ENCODE measurements around the gene LBHD1.

Gene LBHD1

DNA sequence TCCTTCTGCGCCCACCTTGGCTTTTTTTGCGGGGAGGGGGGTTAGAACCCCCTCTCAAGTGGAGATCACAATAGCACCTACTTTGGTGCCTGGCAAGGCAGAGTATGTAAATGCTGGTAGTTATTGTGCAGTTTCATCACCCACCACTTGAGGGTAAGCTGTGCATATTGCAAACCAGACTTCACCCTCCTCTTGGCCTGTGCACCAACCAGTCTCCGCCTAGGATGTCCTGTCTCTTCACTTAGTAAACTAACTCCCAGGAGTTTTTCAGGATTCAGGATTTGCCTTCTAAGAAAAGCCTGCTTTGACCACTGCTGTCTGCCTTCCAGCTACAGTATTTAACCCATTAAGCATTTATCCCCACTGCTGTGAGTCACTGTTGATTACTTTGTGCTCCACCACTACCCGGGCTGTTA, 8.8 kb upstream of the LBHD1 start:
- Histone ChIP-seq H3K36me3 (ENCODE audit: control insufficient read depth in 4 of 4, insufficient read depth in 4 of 4, low read length in 3 of 4) (peaks cover 2 to 20% (median 18%) of the 10 kb centered on the region in 4 experiments), H3K4me1 (ENCODE audit: control extremely low read depth in 1 of 4, control insufficient read depth in 4 of 4, insufficient read depth in 4 of 4, low read length in 3 of 4) (peaks cover 2 to 26% (median 16%) of the 10 kb centered on the region in 4 experiments), H3K27me3 (replicated peaks in 2 of 5; ENCODE audit: control insufficient read depth in 4 of 5, insufficient read depth in 5 of 5, low read length in 4 of 5) (no peaks in the 10 kb centered on the region), H3K9me3 (ENCODE audit: control extremely low read depth in 1 of 5, control insufficient read depth in 4 of 5, insufficient read depth in 2 of 5, low read depth in 1 of 5, low read length in 4 of 5) (no peaks in the 10 kb centered on the region), H3K27ac (ENCODE audit: insufficient read depth in 1 of 2, low read depth in 1 of 2, low read length in 2 of 2, poor library complexity in 1 of 2, severe bottlenecking in 2 of 2) (peak overlapping the region in 1 of 2 experiments; percentile 34), H3K4me3 (ENCODE audit: control insufficient read depth in 1 of 7, extremely low read depth in 1 of 7, insufficient read depth in 4 of 7, low read depth in 2 of 7, low read length in 6 of 7) (peak overlapping the region in 1 of 7 experiments; percentile 23)
- DNase-seq = peak; percentile 65 to 81 (median 80)
- CTCF ChIA-PET = interaction anchor here (0.7 to 3.3 kb wide), 25 partner anchors 9 to 256 kb away, joined by 3 to 98 read pairs (median 4); partner anchors contain the start of genes BSCL2, C11orf98, CSKMT and EML3
- POLR2A ChIA-PET = interaction anchor here (1.3 to 2.0 kb wide), 4 partner anchors 9 to 89 kb away, joined by 4 to 8 read pairs (median 6); partner anchors contain the start of genes GANAB, LBHD1, TUT1 and UQCC3
- 34% methylated on average over 3 of the region's 4 CpGs for WGBS (ENCODE audit: insufficient coverage)

DNA sequence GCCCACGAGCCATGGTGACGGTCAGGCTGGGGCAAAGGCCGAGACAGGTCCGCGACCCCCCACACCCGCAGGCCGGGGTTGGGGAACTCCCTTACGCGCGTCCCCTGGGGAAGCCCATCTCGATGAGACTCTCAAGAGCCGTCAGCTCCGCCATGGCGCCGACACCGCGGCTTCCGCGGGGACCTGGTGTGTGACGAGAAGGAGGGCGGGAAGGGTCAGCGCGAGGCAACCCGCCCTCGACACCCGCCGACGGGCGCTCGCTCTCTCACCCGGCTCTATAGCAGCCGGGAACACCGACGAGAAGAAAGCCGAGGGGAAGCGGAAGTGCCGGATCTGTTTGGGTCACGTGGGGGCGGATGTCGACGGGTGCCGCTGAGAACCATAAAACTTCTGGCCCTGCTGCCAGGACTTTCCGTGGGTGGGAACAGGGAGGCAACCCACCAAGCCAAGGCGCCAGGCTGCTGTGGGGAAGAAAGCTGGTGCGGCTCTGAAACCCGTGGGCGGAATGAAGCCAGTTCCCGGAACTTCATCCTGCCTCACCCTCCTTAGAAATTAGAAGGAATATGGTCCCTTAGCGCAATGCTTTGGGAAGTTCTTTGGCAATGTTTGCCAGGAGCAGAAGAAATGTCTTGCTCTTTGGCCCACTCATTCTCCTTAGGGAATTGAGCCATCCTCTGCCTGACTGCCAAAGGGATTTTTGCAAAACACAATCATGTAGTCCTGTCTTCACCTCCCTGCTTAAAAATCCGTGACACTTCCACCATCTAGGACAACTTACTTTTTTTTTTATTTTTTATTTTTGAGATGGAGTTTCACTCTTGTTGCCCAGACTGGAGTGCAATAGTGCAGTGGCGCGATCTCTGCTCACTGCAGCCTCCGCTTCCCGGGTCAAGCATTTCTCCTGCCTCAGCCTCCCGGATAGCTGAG, 7.0 kb upstream of the LBHD1 start, which contains the start of gene UBXN1:
Gene UBXN1 (minus strand): TSS at position 304 of the 927 bp plus-strand sequence. CDS start 150 bp downstream, at position 154.
- no peaks in the 10 kb centered on the region for H3K27me3 ChIP-seq (replicated peaks in 2 of 5; ENCODE audit: control insufficient read depth in 4 of 5, insufficient read depth in 5 of 5, low read length in 4 of 5)
- H3K4me1 ChIP-seq (ENCODE audit: control extremely low read depth in 1 of 4, control insufficient read depth in 4 of 4, insufficient read depth in 4 of 4, low read length in 3 of 4) = peaks cover 2 to 26% (median 16%) of the 10 kb centered on the region in 4 experiments
- H3K27ac ChIP-seq (ENCODE audit: insufficient read depth in 1 of 2, low read depth in 1 of 2, low read length in 2 of 2, poor library complexity in 1 of 2, severe bottlenecking in 2 of 2) = peak within 1 kb of the TSS; percentile 93 to 96
- no peaks in the 10 kb centered on the region for H3K9me3 ChIP-seq (ENCODE audit: control extremely low read depth in 1 of 5, control insufficient read depth in 4 of 5, insufficient read depth in 2 of 5, low read depth in 1 of 5, low read length in 4 of 5)
- peaks cover 2 to 25% (median 21%) of the 10 kb centered on the region in 4 experiments for H3K36me3 ChIP-seq (ENCODE audit: control insufficient read depth in 4 of 4, insufficient read depth in 4 of 4, low read length in 3 of 4)
- peak within 1 kb of the TSS; percentile 71 to 96 (median 90) for H3K4me3 ChIP-seq (ENCODE audit: control insufficient read depth in 1 of 7, extremely low read depth in 1 of 7, insufficient read depth in 4 of 7, low read depth in 2 of 7, low read length in 6 of 7)
- ChIA-PET CTCF (interaction anchor here (1.8 to 3.3 kb wide), 6 partner anchors 11 to 32 kb away, joined by 4 to 98 read pairs (median 16); partner anchors contain the start of genes BSCL2, C11orf98, CSKMT and GNG3), POLR2A (interaction anchor here (0.6 to 1.7 kb wide), 2 partner anchors 21 to 88 kb away, joined by 3 to 6 read pairs; partner anchors contain the start of gene TUT1)
- 2% methylated on average over 39 of the region's 55 CpGs for WGBS (ENCODE audit: insufficient coverage)
- peak; percentile 90 to 92 (median 90) for DNase-seq

DNA sequence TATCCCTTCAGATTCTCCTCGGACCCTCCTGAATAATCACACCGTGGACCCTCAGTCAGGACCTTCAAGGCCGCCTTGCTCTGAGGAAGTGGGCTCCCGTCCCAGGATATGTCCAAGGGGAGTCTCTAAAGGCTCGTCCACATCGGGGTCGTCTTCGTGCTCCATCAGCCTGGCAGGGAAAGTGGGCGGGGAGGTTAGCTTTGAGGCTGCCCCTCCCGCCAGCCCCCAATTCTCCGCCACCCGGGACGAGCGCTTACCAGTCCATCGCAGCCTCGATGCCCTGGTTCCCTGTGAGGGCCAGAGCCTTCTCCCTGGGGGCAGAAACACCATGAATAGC, 6.3 kb upstream of the LBHD1 start:
- Histone ChIP-seq H3K27me3 (replicated peaks in 2 of 5; ENCODE audit: control insufficient read depth in 4 of 5, insufficient read depth in 5 of 5, low read length in 4 of 5) (no peaks in the 10 kb centered on the region), H3K4me3 (ENCODE audit: control insufficient read depth in 1 of 7, extremely low read depth in 1 of 7, insufficient read depth in 4 of 7, low read depth in 2 of 7, low read length in 6 of 7) (peak overlapping the region; percentile 71 to 96 (median 90)), H3K36me3 (ENCODE audit: control insufficient read depth in 4 of 4, insufficient read depth in 4 of 4, low read length in 3 of 4) (peaks cover 2 to 26% (median 22%) of the 10 kb centered on the region in 4 experiments), H3K9me3 (ENCODE audit: control extremely low read depth in 1 of 5, control insufficient read depth in 4 of 5, insufficient read depth in 2 of 5, low read depth in 1 of 5, low read length in 4 of 5) (no peaks in the 10 kb centered on the region), H3K4me1 (ENCODE audit: control extremely low read depth in 1 of 4, control insufficient read depth in 4 of 4, insufficient read depth in 4 of 4, low read length in 3 of 4) (peaks cover 2 to 26% (median 16%) of the 10 kb centered on the region in 4 experiments), H3K27ac (ENCODE audit: insufficient read depth in 1 of 2, low read depth in 1 of 2, low read length in 2 of 2, poor library complexity in 1 of 2, severe bottlenecking in 2 of 2) (peak overlapping the region; percentile 93 to 96)
- POLR2A ChIA-PET = interaction anchor here (0.6 to 1.7 kb wide), 2 partner anchors 21 to 87 kb away, joined by 3 to 6 read pairs; partner anchors contain the start of gene TUT1
- WGBS (ENCODE audit: insufficient coverage) = 18% methylated on average over 8 of the region's 16 CpGs
- no peak for DNase-seq
- CTCF ChIA-PET = interaction anchor here (2.0 to 3.2 kb wide), 2 partner anchors 13 to 23 kb away, joined by 4 to 14 read pairs; partner anchors contain the start of genes C11orf98 and CSKMT

DNA sequence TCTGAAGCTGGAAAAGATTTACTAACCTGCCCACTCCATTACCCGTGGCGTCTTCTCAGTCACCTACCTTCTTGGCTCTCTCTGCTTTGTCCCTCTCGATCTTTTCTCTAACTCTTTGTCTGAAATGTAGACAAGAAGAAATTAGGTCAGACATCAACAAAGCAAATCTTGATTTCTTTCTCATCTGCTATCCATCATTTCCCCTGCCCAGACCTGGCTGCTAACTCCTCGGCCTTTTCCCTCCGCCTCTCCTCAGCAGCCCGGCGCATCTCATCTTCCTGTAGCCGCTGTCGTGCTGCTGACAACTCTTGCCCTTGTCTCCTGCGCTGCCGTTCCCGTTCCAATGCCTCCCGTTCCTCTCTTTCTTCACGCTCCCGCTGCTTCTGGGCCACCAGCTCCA, 5.6 kb upstream of the LBHD1 start:
- peaks cover 2 to 32% (median 25%) of the 10 kb centered on the region in 4 experiments for H3K36me3 ChIP-seq (ENCODE audit: control insufficient read depth in 4 of 4, insufficient read depth in 4 of 4, low read length in 3 of 4)
- H3K4me1 ChIP-seq (ENCODE audit: control extremely low read depth in 1 of 4, control insufficient read depth in 4 of 4, insufficient read depth in 4 of 4, low read length in 3 of 4) = peaks cover 2 to 32% (median 22%) of the 10 kb centered on the region in 4 experiments
- peak overlapping the region in 5 of 7 experiments; percentile 87 to 96 (median 90) for H3K4me3 ChIP-seq (ENCODE audit: control insufficient read depth in 1 of 7, extremely low read depth in 1 of 7, insufficient read depth in 4 of 7, low read depth in 2 of 7, low read length in 6 of 7)
- CTCF ChIA-PET = interaction anchor here (1.5 to 5.0 kb wide), 3 partner anchors 11 to 179 kb away, joined by 3 to 29 read pairs (median 8); partner anchors contain the start of genes C11orf98 and CSKMT
- WGBS (ENCODE audit: insufficient coverage) = 95% methylated on average over 13 of the region's 15 CpGs
- POLR2A ChIA-PET = interaction anchor here (1.1 kb wide), 1 partner anchor 50 kb away, joined by 3 read pairs; the partner anchor contains the start of genes HNRNPUL2 and TTC9C
- no peaks in the 10 kb centered on the region for H3K27me3 ChIP-seq (replicated peaks in 2 of 5; ENCODE audit: control insufficient read depth in 4 of 5, insufficient read depth in 5 of 5, low read length in 4 of 5)
- no peaks in the 10 kb centered on the region for H3K9me3 ChIP-seq (ENCODE audit: control extremely low read depth in 1 of 5, control insufficient read depth in 4 of 5, insufficient read depth in 2 of 5, low read depth in 1 of 5, low read length in 4 of 5)
- no peak for DNase-seq
- H3K27ac ChIP-seq (ENCODE audit: insufficient read depth in 1 of 2, low read depth in 1 of 2, low read length in 2 of 2, poor library complexity in 1 of 2, severe bottlenecking in 2 of 2) = peak overlapping the region; percentile 93 to 96

DNA sequence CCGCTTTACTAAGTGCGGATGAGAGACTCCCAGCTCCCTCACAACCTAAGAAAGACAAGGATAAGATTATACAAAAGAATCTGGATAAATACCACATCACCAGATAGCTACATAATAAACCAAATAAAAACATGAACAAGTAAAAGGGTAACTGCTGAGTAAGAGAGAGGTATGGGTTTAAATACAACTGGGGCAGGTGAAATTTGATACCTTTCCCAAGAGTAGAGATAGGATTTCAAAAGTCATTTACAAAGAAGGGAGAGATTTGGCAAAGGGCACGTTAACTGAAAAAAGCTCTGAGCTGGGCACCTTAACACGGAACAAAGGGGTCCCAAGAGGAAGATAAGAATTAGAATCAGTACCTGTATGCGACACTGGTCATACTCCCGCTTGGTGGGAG, 5.1 kb upstream of the LBHD1 start:
- Histone ChIP-seq H3K4me3 (ENCODE audit: control insufficient read depth in 1 of 7, extremely low read depth in 1 of 7, insufficient read depth in 4 of 7, low read depth in 2 of 7, low read length in 6 of 7) (no peak overlapping the region), H3K4me1 (ENCODE audit: control extremely low read depth in 1 of 4, control insufficient read depth in 4 of 4, insufficient read depth in 4 of 4, low read length in 3 of 4) (peaks cover 2 to 38% (median 28%) of the 10 kb centered on the region in 4 experiments), H3K27me3 (replicated peaks in 2 of 5; ENCODE audit: control insufficient read depth in 4 of 5, insufficient read depth in 5 of 5, low read length in 4 of 5) (no peaks in the 10 kb centered on the region), H3K9me3 (ENCODE audit: control extremely low read depth in 1 of 5, control insufficient read depth in 4 of 5, insufficient read depth in 2 of 5, low read depth in 1 of 5, low read length in 4 of 5) (no peaks in the 10 kb centered on the region), H3K36me3 (ENCODE audit: control insufficient read depth in 4 of 4, insufficient read depth in 4 of 4, low read length in 3 of 4) (peaks cover 2 to 32% (median 25%) of the 10 kb centered on the region in 4 experiments), H3K27ac (ENCODE audit: insufficient read depth in 1 of 2, low read depth in 1 of 2, low read length in 2 of 2, poor library complexity in 1 of 2, severe bottlenecking in 2 of 2) (peak overlapping the region in 1 of 2 experiments; percentile 96)
- CTCF ChIA-PET = interaction anchor here (0.6 to 5.0 kb wide), 8 partner anchors 10 to 179 kb away, joined by 3 to 29 read pairs (median 3); partner anchors contain the start of genes C11orf98, CSKMT, HNRNPUL2 and LRRN4CL
- DNase-seq = no peak
- POLR2A ChIA-PET = interaction anchor here (1.1 kb wide), 1 partner anchor 51 kb away, joined by 3 read pairs; the partner anchor contains the start of genes HNRNPUL2 and TTC9C
- 100% methylated on average over 2 of the region's 6 CpGs for WGBS (ENCODE audit: insufficient coverage)

DNA sequence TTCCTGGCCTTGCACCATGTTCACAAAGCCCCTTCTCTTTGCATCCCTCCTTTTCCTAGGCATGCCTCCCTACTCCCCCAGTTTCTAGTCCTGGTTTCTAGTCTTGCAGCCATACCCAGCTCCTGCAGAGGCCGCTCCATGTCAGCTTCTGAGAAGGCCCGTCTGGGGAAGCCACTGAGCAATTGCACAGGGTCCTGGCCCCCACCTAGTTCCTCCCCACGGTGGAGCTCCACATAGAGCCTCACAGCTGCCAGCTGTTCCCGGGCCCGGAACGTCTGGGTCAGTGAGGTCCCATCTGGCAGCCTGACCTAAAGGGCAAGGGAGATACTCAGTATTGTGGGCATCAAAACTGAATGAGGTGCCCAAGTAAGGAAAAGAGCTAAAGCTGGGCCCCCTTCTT, 4.6 kb upstream of the LBHD1 start:
- H3K4me1 ChIP-seq (ENCODE audit: control extremely low read depth in 1 of 4, control insufficient read depth in 4 of 4, insufficient read depth in 4 of 4, low read length in 3 of 4) = peaks cover 2 to 41% (median 30%) of the 10 kb centered on the region in 4 experiments
- no peaks in the 10 kb centered on the region for H3K9me3 ChIP-seq (ENCODE audit: control extremely low read depth in 1 of 5, control insufficient read depth in 4 of 5, insufficient read depth in 2 of 5, low read depth in 1 of 5, low read length in 4 of 5)
- H3K36me3 ChIP-seq (ENCODE audit: control insufficient read depth in 4 of 4, insufficient read depth in 4 of 4, low read length in 3 of 4) = peaks cover 2 to 32% (median 25%) of the 10 kb centered on the region in 4 experiments
- no peaks in the 10 kb centered on the region for H3K27me3 ChIP-seq (replicated peaks in 2 of 5; ENCODE audit: control insufficient read depth in 4 of 5, insufficient read depth in 5 of 5, low read length in 4 of 5)
- CTCF ChIA-PET = interaction anchor here (0.6 to 5.0 kb wide), 10 partner anchors 10 to 180 kb away, joined by 3 to 29 read pairs (median 3); partner anchors contain the start of genes C11orf98, CSKMT, HNRNPUL2 and LRRN4CL
- H3K4me3 ChIP-seq (ENCODE audit: control insufficient read depth in 1 of 7, extremely low read depth in 1 of 7, insufficient read depth in 4 of 7, low read depth in 2 of 7, low read length in 6 of 7) = no peak overlapping the region
- POLR2A ChIA-PET = interaction anchor here (1.1 kb wide), 1 partner anchor 51 kb away, joined by 3 read pairs; the partner anchor contains the start of genes HNRNPUL2 and TTC9C
- WGBS (ENCODE audit: insufficient coverage) = 82% methylated on average over 5 of the region's 6 CpGs
- peak overlapping the region in 1 of 2 experiments; percentile 96 for H3K27ac ChIP-seq (ENCODE audit: insufficient read depth in 1 of 2, low read depth in 1 of 2, low read length in 2 of 2, poor library complexity in 1 of 2, severe bottlenecking in 2 of 2)
- DNase-seq = no peak
